Tibial nerve (tissue), 4 donors: ENCODE measurements around the gene CDS2. TPM values are rescaled to one million over a fixed set of nuclear protein-coding genes. Genes with fewer than 3 reads are reported as not detected.

ENCODE experiments used
- DNase-seq, 2 donors: peaks; one replicate each; pipeline ENCODE4 v3.0.0-alpha.2; 2019; ENCODE audit warnings: low spot score in 2 of 2
- H3K27ac ChIP-seq, 4 donors: fragments of 200-600 bp; sonication (generic) in 3 of 4; one replicate each; pipeline ENCODE4 v1.5.1; 2017 to 2019; ENCODE audit warnings: mild to moderate bottlenecking in 1 of 4
- H3K27me3 ChIP-seq, 2 donors: fragments of 200-600 bp; sonication (generic) in 1 of 2; one replicate each; pipeline versions ENCODE4 v1.5.1 to v1.6.0; 2017 to 2019
- H3K36me3 ChIP-seq, 3 donors: fragments of 200-600 bp; sonication (generic); one replicate each; pipeline ENCODE4 v1.5.1; 2018 to 2019
- H3K4me1 ChIP-seq, 4 donors: fragments of 200-600 bp; sonication (generic) in 3 of 4; one replicate each; pipeline ENCODE4 v1.5.1; 2017 to 2019
- H3K4me3 ChIP-seq, 4 donors: fragments of 200-600 bp; sonication (generic) in 3 of 4; one replicate each; pipeline ENCODE4 v1.5.1; 2017 to 2019; ENCODE audit warnings: mild to moderate bottlenecking in 1 of 4, moderate library complexity in 1 of 4
- H3K9me3 ChIP-seq, 4 donors: fragments of 200-600 bp; sonication (generic) in 3 of 4; one replicate each; pipeline ENCODE4 v1.5.1; 2017 to 2019
- CTCF ChIP-seq, 5 experiments: fragments of 200-600 bp in 3 of 5; fragments of 450-650 bp in 2 of 5; sonication (generic) in 3 of 5; IDR thresholded peaks; one replicate each; pipeline ENCODE4 v1.5.1; 2016 to 2019; ENCODE audit warnings: antibody characterized with exemption in 5 of 5, mild to moderate bottlenecking in 3 of 5, moderate library complexity in 2 of 5
- EP300 ChIP-seq, 2 donors: sonication (generic); formaldehyde crosslinking; IDR thresholded peaks; one replicate each; pipeline ENCODE4 v1.6.1; 2017; ENCODE audit warnings: antibody characterized with exemption in 2 of 2, mild to moderate bottlenecking in 1 of 2
- POLR2A ChIP-seq, 2 donors: fragments of 450-650 bp; IDR thresholded peaks; one replicate each; pipeline ENCODE4 v1.6.1; 2017; ENCODE audit warnings: antibody characterized with exemption in 2 of 2, mild to moderate bottlenecking in 2 of 2, moderate library complexity in 2 of 2
- WGBS, 2 donors: methylation state at CpG; one replicate each; pipeline ENCODE4 v1.1.5; 2018; 5-methylcytosine and 5-hydroxymethylcytosine counted together
- total RNA-seq, 4 donors: library from RNA; depleted of rRNA; stranded (reverse); fragments of >200 nt; gene quantifications; one replicate each; pipeline ENCODE4 v1.1.0, GENCODE V29; 2016

Gene CDS2
- 10 to 100 TPM; 29.4 to 35.0 (median 34.1) TPM for total RNA-seq

GRCh38 chr20:5126512-5127203 lies at the start of gene CDS2:
CDS2 (plus strand) TSS chr20:5127008; CDS start chr20:5127093, 85 bp downstream.
- WGBS, 2 donors, result 1% methylated on average over 42 to 63 of the region's 78 CpGs
- peak; percentile 99 for DNase-seq
- TF ChIP-seq CTCF (IDR thresholded peaks at IDR 0.05), result peak; percentile 59 to 83 (median 71)
- TF ChIP-seq EP300 (IDR thresholded peaks at IDR 0.05), result peak; percentile 87 to 92
- TF ChIP-seq POLR2A (IDR thresholded peaks at IDR 0.05), result peak; percentile 56 to 86

GRCh38 chr20:5077761-5078387 lies 48.9 kb upstream of the CDS2 start:
- no peak for DNase-seq
- Histone ChIP-seq H3K9me3 (no peaks in the 10 kb centered on the region), H3K27ac (peak overlapping the region in 3 of 4 donors; percentile 67 to 83 (median 76)), H3K27me3 (no peaks in the 10 kb centered on the region), H3K36me3 (no peaks in the 10 kb centered on the region), H3K4me3 (peak overlapping the region in 2 of 4 donors; percentile 18 to 24), H3K4me1 (peaks cover 0 to 41% (median 35%) of the 10 kb centered on the region in 4 donors)
- WGBS, 2 donors, result 64 to 77% methylated on average over 4 of the region's 4 CpGs
- no peak for TF ChIP-seq CTCF (IDR thresholded peaks at IDR 0.05)
- TF ChIP-seq EP300 (IDR thresholded peaks at IDR 0.05), result no peak
- TF ChIP-seq POLR2A (IDR thresholded peaks at IDR 0.05), result no peak

More at GRCh38 chr20:5126512-5127203, at the start of gene CDS2:
- peaks cover 0 to 44% (median 20%) of the 10 kb centered on the region in 4 donors for H3K4me1 ChIP-seq
- H3K36me3 ChIP-seq, result no peaks in the 10 kb centered on the region
- H3K27ac ChIP-seq, result peak within 1 kb of the TSS; percentile 90 to 99 (median 94)
- H3K9me3 ChIP-seq, result no peaks in the 10 kb centered on the region
- peak within 1 kb of the TSS; percentile 71 to 86 (median 82) for H3K4me3 ChIP-seq
- no peaks in the 10 kb centered on the region for H3K27me3 ChIP-seq

- H3K4me3 ChIP-seq, result peak overlapping the region in 2 of 4 donors; percentile 18 to 24
- H3K27me3 ChIP-seq, result no peaks in the 10 kb centered on the region
- H3K9me3 ChIP-seq, result no peaks in the 10 kb centered on the region
- DNase-seq, result peak; percentile 24 to 50
- H3K27ac ChIP-seq, result peak overlapping the region in 3 of 4 donors; percentile 67 to 83 (median 76)
- peaks cover 0 to 35% (median 29%) of the 10 kb centered on the region in 4 donors for H3K4me1 ChIP-seq
- TF ChIP-seq EP300 (IDR thresholded peaks at IDR 0.05) (peak in 1 of 2 donors; percentile 71), POLR2A (IDR thresholded peaks at IDR 0.05) (no peak)
- WGBS, 2 donors, result 63 to 74% methylated on average over 11 of the region's 11 CpGs
- H3K36me3 ChIP-seq, result no peaks in the 10 kb centered on the region
Measured at GRCh38 chr20:5078399-5078958, 48.3 kb upstream of the CDS2 start.

GRCh38 chr20:5080384-5080877 lies 46.4 kb upstream of the CDS2 start:
- peak; percentile 62 to 72 for DNase-seq
- Histone ChIP-seq H3K9me3 (no peaks in the 10 kb centered on the region), H3K36me3 (peaks cover 0 to 5% (median 0%) of the 10 kb centered on the region in 3 donors), H3K4me3 (no peak overlapping the region), H3K4me1 (peaks cover 0 to 28% (median 24%) of the 10 kb centered on the region in 4 donors), H3K27me3 (no peaks in the 10 kb centered on the region), H3K27ac (peak overlapping the region in 2 of 4 donors; percentile 75 to 83)
- 56 to 63% methylated on average over 10 of the region's 10 CpGs for whole genome bisulfite sequencing, 2 donors
- TF ChIP-seq CTCF (IDR thresholded peaks at IDR 0.05), result no peak
- TF ChIP-seq EP300 (IDR thresholded peaks at IDR 0.05), result peak; percentile 22 to 79

GRCh38 chr20:5085380-5085779 lies 41.4 kb upstream of the CDS2 start:
- Histone ChIP-seq H3K9me3 (no peaks in the 10 kb centered on the region), H3K36me3 (peaks cover 0 to 23% (median 0%) of the 10 kb centered on the region in 3 donors), H3K4me1 (peaks cover 0 to 12% (median 11%) of the 10 kb centered on the region in 4 donors), H3K27me3 (no peaks in the 10 kb centered on the region), H3K27ac (peak overlapping the region in 2 of 4 donors; percentile 13 to 54), H3K4me3 (no peak overlapping the region)
- DNase-seq, result no peak
- 83 to 86% methylated on average over 4 of the region's 4 CpGs for WGBS, 2 donors
- TF ChIP-seq EP300 (IDR thresholded peaks at IDR 0.05) (peak in 1 of 2 donors; percentile 28), POLR2A (IDR thresholded peaks at IDR 0.05) (no peak), CTCF (IDR thresholded peaks at IDR 0.05) (no peak)
